Calu3 (cell line): ENCODE data around the gene F10. TPM values are rescaled to one million over a fixed set of nuclear protein-coding genes. Genes with fewer than 3 reads are reported as not detected.

Source experiments
- BruUV-seq: library from RNA; stranded (reverse); fragments of 400-500 nt; replicated peaks from 2 replicates; lab custom pipeline; 2021; lab: Mats Ljungman, UMichigan
- CTCF ChIA-PET: fragments of 300-600 bp; sonication (Branson Sonifier 250); formaldehyde crosslinking; loops from one replicate; lab custom pipeline; 2022; ENCODE audit warnings: antibody characterized with exemption; lab: Charles Lee
- DNase-seq: peaks from one replicate; pipeline ENCODE4 v3.0.0; 2022
- H3K27ac Mint-ChIP-seq: one replicate; pipeline ENCODE4 v1.8.0; 2022; ENCODE audit warnings: mixed read lengths; ENCODE audit not compliant: unreplicated experiment
- H3K27me3 Mint-ChIP-seq: one replicate; pipeline ENCODE4 v1.8.0; 2022; ENCODE audit warnings: mixed read lengths; ENCODE audit not compliant: unreplicated experiment
- H3K36me3 Mint-ChIP-seq: one replicate; pipeline ENCODE4 v1.8.0; 2022; ENCODE audit warnings: mild to moderate bottlenecking, moderate library complexity, mixed read lengths; ENCODE audit not compliant: insufficient read depth, unreplicated experiment
- H3K4me1 Mint-ChIP-seq: one replicate; pipeline ENCODE4 v1.8.0; 2022; ENCODE audit warnings: mild to moderate bottlenecking, low read depth, mixed read lengths; ENCODE audit not compliant: unreplicated experiment
- H3K4me3 Mint-ChIP-seq: one replicate; pipeline ENCODE4 v1.8.0; 2022; ENCODE audit warnings: mild to moderate bottlenecking, low read depth, moderate library complexity, mixed read lengths; ENCODE audit not compliant: unreplicated experiment
- H3K9me3 Mint-ChIP-seq: one replicate; pipeline ENCODE4 v1.8.0; 2022; ENCODE audit warnings: low read depth, mixed read lengths; ENCODE audit not compliant: unreplicated experiment
- intact Hi-C: fragments of 100-400 bp; cut with micrococcal nuclease; formaldehyde crosslinking; loops from one replicate; pipeline ENCODE4 v1.10.0; 2022; ENCODE audit not compliant: unreplicated experiment
- total RNA-seq: library from RNA; stranded (reverse); gene quantifications from 2 replicates; pipeline ENCODE4 v1.2.3, GENCODE V29; 2022
- TF ChIP-seq, protein P1 (sequence below): fragments of 200-600 bp; IDR thresholded peaks from one replicate; pipeline ENCODE4 v1.8.0; 2022; ENCODE audit warnings: antibody characterized with exemption; ENCODE audit not compliant: unreplicated experiment

Gene F10
- total RNA-seq, 1 experiment from 2014 or later: not detected

DNA sequence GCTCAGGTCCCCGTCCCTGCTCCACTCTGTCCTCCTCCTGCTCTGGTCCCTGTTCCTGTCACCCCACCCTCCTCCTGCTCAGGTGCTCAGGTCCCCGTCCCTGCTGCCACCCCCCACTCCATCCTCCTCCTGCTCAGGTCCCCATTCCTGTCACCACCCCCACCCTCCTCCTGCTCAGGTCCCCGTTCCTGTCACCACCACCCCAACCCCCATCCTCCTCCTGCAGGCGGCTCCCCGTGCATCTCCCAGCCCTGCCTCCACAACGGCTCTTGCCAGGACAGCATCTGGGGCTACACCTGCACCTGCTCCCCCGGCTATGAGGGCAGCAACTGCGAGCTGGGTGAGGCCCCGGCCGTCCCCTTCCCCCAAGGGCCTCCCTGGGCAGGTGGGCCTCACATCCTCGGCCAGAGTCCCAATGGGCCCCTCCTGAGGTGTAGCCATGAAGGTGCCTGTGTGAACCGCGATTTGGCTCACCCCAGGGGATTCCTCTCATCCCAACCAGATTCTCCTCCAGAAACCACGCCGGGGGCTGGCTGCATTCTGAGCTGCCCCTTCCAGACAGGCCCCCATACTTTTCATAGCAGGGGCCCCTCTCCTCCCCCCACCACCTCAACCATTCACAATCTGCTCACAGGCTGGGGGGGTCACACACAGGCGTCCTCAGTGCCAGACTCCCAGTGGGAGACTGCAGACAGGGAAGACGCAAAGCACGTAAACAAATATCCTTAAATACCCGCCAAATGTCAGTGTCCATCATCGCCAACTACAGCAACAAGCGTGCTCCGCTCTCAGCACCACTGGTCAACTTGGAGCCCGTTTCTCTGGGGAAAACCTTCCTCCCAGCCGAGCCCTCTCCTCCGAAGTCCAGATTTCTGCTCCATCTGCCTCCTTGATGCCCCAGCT lies 40.4 kb downstream of the F10 start:
- TF ChIP-seq, protein P1, sequence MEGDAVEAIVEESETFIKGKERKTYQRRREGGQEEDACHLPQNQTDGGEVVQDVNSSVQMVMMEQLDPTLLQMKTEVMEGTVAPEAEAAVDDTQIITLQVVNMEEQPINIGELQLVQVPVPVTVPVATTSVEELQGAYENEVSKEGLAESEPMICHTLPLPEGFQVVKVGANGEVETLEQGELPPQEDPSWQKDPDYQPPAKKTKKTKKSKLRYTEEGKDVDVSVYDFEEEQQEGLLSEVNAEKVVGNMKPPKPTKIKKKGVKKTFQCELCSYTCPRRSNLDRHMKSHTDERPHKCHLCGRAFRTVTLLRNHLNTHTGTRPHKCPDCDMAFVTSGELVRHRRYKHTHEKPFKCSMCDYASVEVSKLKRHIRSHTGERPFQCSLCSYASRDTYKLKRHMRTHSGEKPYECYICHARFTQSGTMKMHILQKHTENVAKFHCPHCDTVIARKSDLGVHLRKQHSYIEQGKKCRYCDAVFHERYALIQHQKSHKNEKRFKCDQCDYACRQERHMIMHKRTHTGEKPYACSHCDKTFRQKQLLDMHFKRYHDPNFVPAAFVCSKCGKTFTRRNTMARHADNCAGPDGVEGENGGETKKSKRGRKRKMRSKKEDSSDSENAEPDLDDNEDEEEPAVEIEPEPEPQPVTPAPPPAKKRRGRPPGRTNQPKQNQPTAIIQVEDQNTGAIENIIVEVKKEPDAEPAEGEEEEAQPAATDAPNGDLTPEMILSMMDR: no peak
- CTCF ChIA-PET: no interaction called here
- intact Hi-C loops: no loop called here
- DNase-seq: no peak
- BruUV-seq: no TSS peak
- Mint-ChIP-seq H3K4me1 (no peaks in the 10 kb centered on the region), H3K4me3 (no peak overlapping the region), H3K36me3 (no peaks in the 10 kb centered on the region), H3K27ac (no peak overlapping the region), H3K27me3 (peaks cover 18% of the 10 kb centered on the region), H3K9me3 (no peaks in the 10 kb centered on the region)

DNA sequence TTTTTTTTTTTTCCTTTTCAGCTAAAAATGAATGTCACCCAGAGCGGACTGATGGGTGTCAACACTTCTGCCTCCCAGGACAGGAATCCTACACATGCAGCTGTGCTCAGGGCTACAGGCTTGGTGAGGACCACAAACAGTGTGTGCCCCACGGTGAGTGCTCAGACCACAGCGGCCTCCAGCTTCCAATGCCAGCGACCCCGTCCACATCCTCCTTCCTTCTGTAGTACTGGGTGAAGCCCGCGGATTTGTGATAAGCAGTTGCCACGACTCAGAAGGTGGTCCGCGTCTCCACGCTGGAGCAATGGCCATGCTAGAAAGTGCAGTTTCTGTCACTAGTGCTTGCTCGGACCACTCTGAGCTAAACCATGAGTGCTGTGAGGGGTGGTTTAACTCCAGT lies 41.9 kb downstream of the F10 start:
- H3K27me3 Mint-ChIP-seq: peaks cover 11% of the 10 kb centered on the region
- no peak overlapping the region for H3K4me3 Mint-ChIP-seq
- no peak overlapping the region for H3K27ac Mint-ChIP-seq
- no peaks in the 10 kb centered on the region for H3K4me1 Mint-ChIP-seq
- CTCF ChIA-PET: no interaction called here
- TF ChIP-seq, protein P1: no peak
- BruUV-seq: no TSS peak
- no peak for DNase-seq
- H3K9me3 Mint-ChIP-seq: no peaks in the 10 kb centered on the region
- H3K36me3 Mint-ChIP-seq: no peaks in the 10 kb centered on the region
- intact Hi-C loops: no loop called here

DNA sequence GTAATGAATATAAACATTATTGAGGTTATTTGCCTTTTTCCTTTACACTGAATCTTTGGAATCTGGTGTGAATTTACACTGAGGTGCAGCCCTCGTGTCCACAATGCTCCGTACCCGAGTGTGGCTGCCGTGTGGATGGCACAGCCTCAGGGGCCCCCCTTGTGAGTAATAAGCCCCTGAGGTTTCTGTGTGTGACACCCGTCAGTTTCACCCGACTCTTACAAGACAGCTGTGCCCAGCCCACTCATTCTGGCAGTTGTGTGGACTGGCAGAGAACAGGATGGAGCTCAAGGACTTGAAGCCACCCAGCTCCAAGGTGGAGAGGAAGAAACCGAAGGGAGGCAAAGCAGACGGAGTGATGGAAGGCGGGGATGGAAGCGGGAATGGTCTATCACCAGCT lies 43.7 kb downstream of the F10 start:
- intact Hi-C loops: no loop called here
- DNase-seq: no peak
- TF ChIP-seq, protein P1: no peak
- no peak overlapping the region for H3K4me3 Mint-ChIP-seq
- CTCF ChIA-PET: no interaction called here
- no peak overlapping the region for H3K27ac Mint-ChIP-seq
- no TSS peak for BruUV-seq
- H3K9me3 Mint-ChIP-seq: no peaks in the 10 kb centered on the region
- peaks cover 5% of the 10 kb centered on the region for H3K27me3 Mint-ChIP-seq
- no peaks in the 10 kb centered on the region for H3K4me1 Mint-ChIP-seq
- H3K36me3 Mint-ChIP-seq: no peaks in the 10 kb centered on the region

DNA sequence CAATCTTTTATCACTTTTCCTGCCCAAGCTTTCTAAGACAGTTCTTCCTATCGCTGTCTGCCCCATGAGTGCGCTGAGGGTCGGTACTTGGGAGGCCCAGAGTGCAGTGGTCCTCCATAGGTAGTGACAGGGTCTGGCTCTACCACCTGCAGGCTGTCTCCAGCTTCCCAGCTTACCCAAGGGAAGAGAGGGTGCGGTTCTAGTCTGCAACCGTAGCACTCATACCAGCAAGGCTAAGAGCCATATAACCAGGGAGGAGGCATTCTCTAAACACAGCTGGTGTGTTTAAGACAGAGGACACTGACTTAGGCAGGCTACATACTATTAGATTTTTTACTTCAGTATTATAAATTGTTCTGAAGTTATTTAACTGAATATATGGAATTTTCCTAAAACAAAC lies 44.1 kb downstream of the F10 start:
- CTCF ChIA-PET: no interaction called here
- no TSS peak for BruUV-seq
- TF ChIP-seq, protein P1: no peak
- no peak overlapping the region for H3K4me3 Mint-ChIP-seq
- H3K27me3 Mint-ChIP-seq: peaks cover under 1% of the 10 kb centered on the region
- H3K9me3 Mint-ChIP-seq: no peaks in the 10 kb centered on the region
- no peaks in the 10 kb centered on the region for H3K4me1 Mint-ChIP-seq
- intact Hi-C loops: no loop called here
- no peak overlapping the region for H3K27ac Mint-ChIP-seq
- H3K36me3 Mint-ChIP-seq: no peaks in the 10 kb centered on the region
- DNase-seq: no peak
